HEK293 (cell line): Measurements from ENCODE around the gene LATS1.

ENCODE experiments used
- CTCF ChIA-PET: fragments of 350-600 bp; formaldehyde crosslinking; extraction: SDS; loops from one replicate; lab custom pipeline; 2021; ENCODE audit warnings: antibody characterized with exemption; lab: Yijun Ruan, JAX
- POLR2A ChIA-PET: fragments of 300-600 bp; formaldehyde crosslinking; extraction: SDS; loops from one replicate; lab custom pipeline; 2020; ENCODE audit warnings: antibody characterized with exemption, inconsistent platforms; lab: Yijun Ruan, JAX
- H3K27ac ChIP-seq: fragments of 200-500 bp; sonication (Bioruptor generic); 2 replicates; pipeline ENCODE4 v1.5.1; 2014; ENCODE audit warnings: low read depth, low read length, control low read depth, inconsistent platforms; ENCODE audit errors: extremely low read depth
- H3K36me3 ChIP-seq, 2 experiments: fragments of 200-500 bp in 1 of 2; sonication (Bioruptor generic) in 1 of 2; 1 replicate in 1 of 2; 2 replicates in 1 of 2; pipeline ENCODE4 v1.5.1; 2014 to 2017; ENCODE audit warnings: inconsistent platforms in 2 of 2, low read length in 2 of 2; ENCODE audit not compliant: control insufficient read depth in 2 of 2, insufficient read depth in 1 of 2
- H3K4me1 ChIP-seq: fragments of 200-500 bp; sonication (Bioruptor generic); 2 replicates; pipeline ENCODE4 v1.5.1; 2014; ENCODE audit warnings: mild to moderate bottlenecking, low read length, inconsistent platforms; ENCODE audit not compliant: control insufficient read depth, insufficient read depth
- H3K4me3 ChIP-seq: 2 replicates; pipeline ENCODE4 v1.5.1; 2011; ENCODE audit warnings: low read depth, mild to moderate bottlenecking, control low read depth, low read length, moderate library complexity
- H3K9me3 ChIP-seq: fragments of 200-500 bp; sonication (Bioruptor generic); 2 replicates; pipeline ENCODE4 v1.5.1; 2014; ENCODE audit warnings: low read depth, low read length, inconsistent platforms; ENCODE audit not compliant: control insufficient read depth, insufficient read depth
- KLF10 ChIP-seq: fragments of 450-650 bp; IDR thresholded peaks from 2 replicates; pipeline ENCODE4 v1.5.1; 2018; ENCODE audit warnings: missing biosample characterization, mild to moderate bottlenecking, missing genetic modification characterization
- OSR2 ChIP-seq: fragments of 450-650 bp; formaldehyde crosslinking; IDR thresholded peaks from 2 replicates; pipeline ENCODE4 v1.5.1; 2016; ENCODE audit warnings: missing biosample characterization, missing genetic modification characterization
- PRDM1 ChIP-seq: fragments of 450-650 bp; formaldehyde crosslinking; IDR thresholded peaks from 2 replicates; pipeline ENCODE4; 2016; ENCODE audit warnings: missing biosample characterization, missing genetic modification characterization
- PRDM10 ChIP-seq: fragments of 450-650 bp; formaldehyde crosslinking; IDR thresholded peaks from 2 replicates; pipeline ENCODE4 v1.5.1; 2016; ENCODE audit warnings: missing biosample characterization, missing genetic modification characterization
- ZBTB10 ChIP-seq: fragments of 450-650 bp; formaldehyde crosslinking; IDR thresholded peaks from 2 replicates; pipeline ENCODE4 v1.5.1; 2016; ENCODE audit warnings: missing biosample characterization, missing genetic modification characterization
- ZBTB26 ChIP-seq: fragments of 450-650 bp; formaldehyde crosslinking; optimal IDR thresholded peaks from 2 replicates; pipeline ENCODE3; 2016; ENCODE audit warnings: missing biosample characterization, mild to moderate bottlenecking, missing genetic modification characterization
- ZNF10 ChIP-seq: fragments of 450-650 bp; formaldehyde crosslinking; IDR thresholded peaks from 2 replicates; pipeline ENCODE4 v1.5.1; 2017; ENCODE audit warnings: missing biosample characterization, missing genetic modification characterization
- ZNF16 ChIP-seq: fragments of 450-650 bp; formaldehyde crosslinking; IDR thresholded peaks from 2 replicates; pipeline ENCODE4 v1.5.1; 2016; ENCODE audit warnings: low read depth, missing biosample characterization, missing genetic modification characterization
- ZNF266 ChIP-seq: fragments of 450-650 bp; formaldehyde crosslinking; IDR thresholded peaks from 2 replicates; pipeline ENCODE4 v1.5.1; 2016; ENCODE audit warnings: missing biosample characterization, missing genetic modification characterization, low read depth
- ZNF449 ChIP-seq: fragments of 450-650 bp; formaldehyde crosslinking; IDR thresholded peaks from 2 replicates; pipeline ENCODE4 v1.5.1; 2017; ENCODE audit warnings: missing biosample characterization, mild to moderate bottlenecking, missing genetic modification characterization, moderate library complexity
- ZNF580 ChIP-seq: fragments of 450-650 bp; formaldehyde crosslinking; IDR thresholded peaks from 2 replicates; pipeline ENCODE4 v1.5.1; 2016; ENCODE audit warnings: missing biosample characterization, missing genetic modification characterization
- ZNF585B ChIP-seq: fragments of 450-650 bp; formaldehyde crosslinking; IDR thresholded peaks from 2 replicates; pipeline ENCODE4 v1.5.1; 2016; ENCODE audit warnings: missing biosample characterization, missing genetic modification characterization
- ZNF670 ChIP-seq: fragments of 450-650 bp; formaldehyde crosslinking; IDR thresholded peaks from 2 replicates; pipeline ENCODE4 v1.5.1; 2016; ENCODE audit warnings: missing biosample characterization, missing genetic modification characterization, low read depth
- ZSCAN23 ChIP-seq: fragments of 450-650 bp; formaldehyde crosslinking; IDR thresholded peaks from 2 replicates; pipeline ENCODE4 v1.5.1; 2016; ENCODE audit warnings: missing biosample characterization, missing genetic modification characterization
- ZSCAN4 ChIP-seq: fragments of 450-650 bp; formaldehyde crosslinking; IDR thresholded peaks from 2 replicates; pipeline ENCODE4 v1.5.1; 2017; ENCODE audit warnings: missing biosample characterization, missing genetic modification characterization
- ZSCAN5A ChIP-seq: fragments of 450-650 bp; formaldehyde crosslinking; IDR thresholded peaks from 2 replicates; pipeline ENCODE4 v1.5.1; 2016; ENCODE audit warnings: missing biosample characterization, missing genetic modification characterization

The LATS1 gene

GRCh38 chr6:149716181-149716963, 1.5 kb downstream of the LATS1 start:
- H3K4me3 ChIP-seq = peak overlapping the region; percentile 98
- CTCF ChIA-PET = interaction anchor here (0.6 to 1.1 kb wide), 2 partner anchors 18 to 152 kb away, joined by 4 to 5 read pairs; no protein-coding TSS in a partner anchor
- TF ChIP-seq ZNF10 (no peak), ZNF16 (no peak), ZNF585B (tag by site-specific recombination) (no peak), PRDM1 (tag by site-specific recombination) (peak; percentile 71), ZNF670 (no peak), OSR2 (tag by site-specific recombination) (peak; percentile 53), ZSCAN23 (no peak), ZNF266 (tag by site-specific recombination) (no peak), PRDM10 (tag by site-specific recombination) (peak; percentile 36; the same call in 1 of the 2 replicates), ZBTB26 (no peak)
- TF ChIP-seq, all 188 proteins: peak for 3
- Histone ChIP-seq H3K36me3 (peaks cover 9 to 11% of the 10 kb centered on the region in 2 experiments; a peak in 2 of 3 replicates), H3K9me3 (no peaks in the 10 kb centered on the region), H3K4me1 (no peaks in the 10 kb centered on the region), H3K27ac (no peak overlapping the region)
- POLR2A ChIA-PET = interaction anchor here (0.5 to 2.8 kb wide), 10 partner anchors 11 to 1149 kb away, joined by 3 to 35 read pairs (median 4); partner anchors contain the start of genes KATNA1, MTHFD1L, NUP43 and PCMT1

- Histone ChIP-seq H3K27ac (no peak overlapping the region), H3K4me3 (no peak overlapping the region), H3K9me3 (no peaks in the 10 kb centered on the region), H3K36me3 (peaks cover 8 to 9% of the 10 kb centered on the region in 2 experiments; a peak in 2 of 3 replicates), H3K4me1 (no peaks in the 10 kb centered on the region; the same call in 1 of the 2 replicates)
- ChIA-PET POLR2A (interaction anchor here (1.2 kb wide), 1 partner anchor 9 kb away, joined by 3 read pairs; no protein-coding TSS in a partner anchor), CTCF (interaction anchor here (0.6 to 1.0 kb wide), 3 partner anchors 9 to 166 kb away, joined by 3 to 4 read pairs (median 3); no protein-coding TSS in a partner anchor)
- TF ChIP-seq ZSCAN5A (tag by site-specific recombination) (no peak), ZNF580 (tag by site-specific recombination) (no peak), ZNF449 (tag by site-specific recombination) (no peak), ZSCAN4 (tag by site-specific recombination) (no peak), ZBTB10 (no peak), KLF10 (no peak), ZNF10 (no peak)
Measured at GRCh38 chr6:149714442-149714841, 3.5 kb downstream of the LATS1 start.
